Prostate gland (tissue), 2 donors: ENCODE results near the gene AKAP13.

Experiments used
- POLR2A ChIP-seq: fragments of 450-650 bp; IDR thresholded peaks from one replicate; pipeline ENCODE4 v1.6.1; 2016; ENCODE audit warnings: antibody characterized with exemption, mild to moderate bottlenecking
- POLR2AphosphoS5 ChIP-seq: sonication (generic); formaldehyde crosslinking; IDR thresholded peaks from one replicate; pipeline ENCODE4 v1.6.1; 2017; ENCODE audit warnings: antibody characterized with exemption
- TF ChIP-seq, protein P1 (sequence below), 4 experiments: fragments of 200-600 bp in 2 of 4; fragments of 450-650 bp in 2 of 4; sonication (generic) in 2 of 4; IDR thresholded peaks; 1 replicate in 3 of 4; 2 replicates in 1 of 4; pipeline ENCODE4 v1.5.1; 2016 to 2019; ENCODE audit warnings: antibody characterized with exemption in 4 of 4, mild to moderate bottlenecking in 2 of 4, moderate library complexity in 2 of 4

DNA sequence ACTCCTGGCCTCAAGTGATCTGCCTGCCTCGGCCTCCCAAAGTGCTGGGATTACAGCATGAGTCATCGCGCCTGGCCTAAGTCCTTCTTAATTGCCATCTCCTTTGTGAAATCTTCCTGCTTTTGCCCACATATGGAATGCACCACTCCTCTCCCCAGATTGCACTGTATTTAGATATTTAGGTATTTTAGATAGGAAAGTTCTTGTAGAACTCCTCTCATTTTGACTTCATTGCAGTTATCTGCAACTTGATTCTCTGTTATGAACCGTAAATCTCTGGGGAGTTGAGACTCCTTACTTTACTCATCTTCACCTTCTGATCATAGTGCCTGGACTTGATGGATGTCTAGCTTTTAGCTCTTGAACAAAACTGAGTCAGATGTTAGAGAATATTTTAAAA, 150.7 kb downstream of the AKAP13 start:
- TF ChIP-seq, protein P1, sequence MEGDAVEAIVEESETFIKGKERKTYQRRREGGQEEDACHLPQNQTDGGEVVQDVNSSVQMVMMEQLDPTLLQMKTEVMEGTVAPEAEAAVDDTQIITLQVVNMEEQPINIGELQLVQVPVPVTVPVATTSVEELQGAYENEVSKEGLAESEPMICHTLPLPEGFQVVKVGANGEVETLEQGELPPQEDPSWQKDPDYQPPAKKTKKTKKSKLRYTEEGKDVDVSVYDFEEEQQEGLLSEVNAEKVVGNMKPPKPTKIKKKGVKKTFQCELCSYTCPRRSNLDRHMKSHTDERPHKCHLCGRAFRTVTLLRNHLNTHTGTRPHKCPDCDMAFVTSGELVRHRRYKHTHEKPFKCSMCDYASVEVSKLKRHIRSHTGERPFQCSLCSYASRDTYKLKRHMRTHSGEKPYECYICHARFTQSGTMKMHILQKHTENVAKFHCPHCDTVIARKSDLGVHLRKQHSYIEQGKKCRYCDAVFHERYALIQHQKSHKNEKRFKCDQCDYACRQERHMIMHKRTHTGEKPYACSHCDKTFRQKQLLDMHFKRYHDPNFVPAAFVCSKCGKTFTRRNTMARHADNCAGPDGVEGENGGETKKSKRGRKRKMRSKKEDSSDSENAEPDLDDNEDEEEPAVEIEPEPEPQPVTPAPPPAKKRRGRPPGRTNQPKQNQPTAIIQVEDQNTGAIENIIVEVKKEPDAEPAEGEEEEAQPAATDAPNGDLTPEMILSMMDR (IDR thresholded peaks at IDR 0.05) = no peak
- TF ChIP-seq POLR2AphosphoS5 = no peak
- TF ChIP-seq POLR2A = no peak
